Cardiac fibroblast (primary cell): Measurements from ENCODE around the gene SCTR.

Experiments
- DNase-seq, 2 donors: peaks; one replicate each; pipeline versions ENCODE4 v3.0.0 to v3.0.0-alpha.2; 2010; ENCODE audit warnings: low read depth in 2 of 2
- H3K4me3 ChIP-seq, 2 donors: replicated peaks in 1 of 2; 1 replicate in 1 of 2; 2 replicates in 1 of 2; pipeline ENCODE4 v1.5.1; 2011; ENCODE audit warnings: low read depth in 2 of 2, low read length in 2 of 2, mild to moderate bottlenecking in 2 of 2, moderate library complexity in 1 of 2
- CTCF ChIP-seq: IDR thresholded peaks from one replicate; pipeline ENCODE4 v1.5.1; 2011; ENCODE audit warnings: low read depth, mild to moderate bottlenecking, low read length, inconsistent platforms

The SCTR gene

DNA sequence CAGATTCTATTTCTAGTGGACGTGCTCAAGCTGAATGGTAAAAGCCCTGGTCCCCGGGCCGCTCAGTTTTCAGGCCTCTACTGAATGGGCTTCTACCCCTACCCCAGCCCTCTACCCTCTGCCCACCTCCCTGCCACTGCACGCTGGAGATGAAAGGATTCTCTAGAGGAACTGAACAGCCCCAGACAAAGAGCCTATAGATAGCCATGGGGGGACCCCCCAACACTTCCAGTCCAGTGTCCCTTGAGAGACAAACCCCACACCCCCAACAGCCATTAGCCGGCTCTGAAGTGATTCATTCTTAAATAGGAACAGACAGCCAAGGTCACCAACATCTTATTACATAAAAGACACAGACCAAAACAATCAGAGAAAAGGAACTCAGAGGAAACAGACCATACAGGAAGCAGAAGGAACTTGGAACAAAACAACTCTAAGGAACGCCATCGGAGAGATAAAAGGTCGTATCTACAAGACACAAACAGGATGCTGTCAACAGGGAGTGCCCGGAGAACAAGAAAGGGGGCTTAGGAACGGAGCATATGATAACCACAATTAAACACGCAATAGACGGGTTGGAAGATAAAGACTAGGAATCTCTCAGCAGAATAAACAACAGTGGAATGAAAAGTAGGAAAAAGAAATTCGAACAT is 69.1 kb downstream of the SCTR start:
- no peak for TF ChIP-seq CTCF
- DNase-seq = peak; percentile 36 to 69
- H3K4me3 ChIP-seq = no peak overlapping the region

- TF ChIP-seq CTCF = no peak
- no peak for DNase-seq
- no peak overlapping the region for H3K4me3 ChIP-seq
These were observed 70.2 kb downstream of the SCTR start for GRCh38 chr2:119453972-119454593.

DNA sequence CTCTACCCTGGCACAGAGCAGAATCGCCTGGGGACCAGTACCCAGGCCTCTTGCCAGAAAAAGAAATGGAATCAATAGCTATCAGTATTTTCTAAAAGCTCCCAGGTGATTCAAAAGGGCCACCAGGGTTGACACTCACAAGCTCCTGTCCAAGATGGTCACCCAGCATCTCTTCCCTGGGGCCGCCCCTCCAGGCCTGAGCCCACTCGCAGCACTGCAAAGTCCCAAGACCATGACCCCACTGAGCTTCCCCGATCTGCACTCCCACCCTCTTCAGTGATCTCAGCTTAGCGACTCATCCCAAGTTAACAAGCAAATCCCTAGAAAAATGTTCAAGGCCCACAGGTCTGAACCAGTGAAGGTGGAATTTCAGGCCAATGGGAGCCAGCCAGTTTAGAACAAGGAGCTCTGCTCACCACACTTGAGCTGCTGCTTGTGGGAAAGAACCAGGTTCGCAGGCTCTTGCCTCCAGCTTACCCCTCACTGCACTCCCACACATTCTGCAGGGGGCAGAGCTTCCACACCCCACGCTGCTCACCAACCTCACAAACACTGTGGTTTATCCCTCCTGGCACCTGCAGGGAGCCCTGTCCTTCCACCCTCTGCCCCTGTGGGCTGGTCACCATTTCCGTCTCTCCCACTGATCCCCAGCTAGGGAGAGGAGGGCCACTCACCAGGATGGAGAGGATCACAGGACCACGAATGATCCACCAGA is 72.8 kb downstream of the SCTR start:
- no peak for TF ChIP-seq CTCF
- H3K4me3 ChIP-seq = no peak overlapping the region
- DNase-seq = no peak

GRCh38 chr2:119449521-119449920 is 74.8 kb downstream of the SCTR start:
- no peak for TF ChIP-seq CTCF
- no peak overlapping the region for H3K4me3 ChIP-seq
- DNase-seq = no peak

GRCh38 chr2:119448427-119449141 is 75.7 kb downstream of the SCTR start:
- TF ChIP-seq CTCF = no peak
- H3K4me3 ChIP-seq = no peak overlapping the region
- no peak for DNase-seq

- H3K4me3 ChIP-seq = no peak overlapping the region
- DNase-seq = no peak
- TF ChIP-seq CTCF = no peak
These were observed 78.2 kb downstream of the SCTR start for GRCh38 chr2:119446037-119446436.
